ENCODE data around the gene RGS2.

RGS2 gene

GRCh38 chr1:192795916-192796618, 12.8 kb upstream of the RGS2 start:
- DNase-seq (ENCODE audit: low spot score) = no peak

- DNase-seq (ENCODE audit: low spot score) = no peak
Observed at GRCh38 chr1:192797143-192797542, 11.7 kb upstream of the RGS2 start.

- no peak for DNase-seq (ENCODE audit: low spot score)
Observed at GRCh38 chr1:192797891-192798290, 10.9 kb upstream of the RGS2 start.

- no peak for DNase-seq (ENCODE audit: low spot score)
Observed at GRCh38 chr1:192801451-192801850, 7.4 kb upstream of the RGS2 start.

GRCh38 chr1:192802406-192802805, 6.4 kb upstream of the RGS2 start:
- no peak for DNase-seq (ENCODE audit: low spot score)

- no peak for DNase-seq (ENCODE audit: low spot score)
Observed at GRCh38 chr1:192803501-192803900, 5.3 kb upstream of the RGS2 start.

GRCh38 chr1:192805832-192806323, 3.0 kb upstream of the RGS2 start:
- peak; percentile 67 for DNase-seq (ENCODE audit: low spot score)

GRCh38 chr1:192807211-192808162, 1.4 kb upstream of the RGS2 start:
- DNase-seq (ENCODE audit: low spot score) = no peak

GRCh38 chr1:192808163-192808517, 699 bp upstream of the RGS2 start:
- DNase-seq (ENCODE audit: low spot score) = peak; percentile 26

- peak; percentile 77 for DNase-seq (ENCODE audit: low spot score)
Observed at GRCh38 chr1:192809307-192810252, 741 bp downstream of the RGS2 start.

- peak; percentile 68 for DNase-seq (ENCODE audit: low spot score)
Observed at GRCh38 chr1:192810253-192810880, 1.5 kb downstream of the RGS2 start.

GRCh38 chr1:192811006-192811405, 2.2 kb downstream of the RGS2 start:
- DNase-seq (ENCODE audit: low spot score) = no peak

GRCh38 chr1:192811594-192812239, 2.9 kb downstream of the RGS2 start:
- no peak for DNase-seq (ENCODE audit: low spot score)

- DNase-seq (ENCODE audit: low spot score) = no peak
Observed at GRCh38 chr1:192812420-192813209, 3.8 kb downstream of the RGS2 start.

GRCh38 chr1:192814805-192815204, 6.0 kb downstream of the RGS2 start:
- DNase-seq (ENCODE audit: low spot score) = no peak

GRCh38 chr1:192817246-192817645, 8.4 kb downstream of the RGS2 start:
- no peak for DNase-seq (ENCODE audit: low spot score)

- DNase-seq (ENCODE audit: low spot score) = no peak
Observed at GRCh38 chr1:192821296-192821695, 12.5 kb downstream of the RGS2 start.

GRCh38 chr1:192824511-192824910, 15.7 kb downstream of the RGS2 start:
- DNase-seq (ENCODE audit: low spot score) = no peak

- no peak for DNase-seq (ENCODE audit: low spot score)
Observed at GRCh38 chr1:192826791-192827546, 18.1 kb downstream of the RGS2 start.

All from Ammon's horn (tissue), 1 donor.